Activated CD4-positive, CD25-positive, alpha-beta regulatory T cell treated with anti-CD3 and anti-CD28 coated beads, Interleukin-2, amount 50 U/mL, for 16 hours (primary cell): ENCODE results near the gene NOTCH1.

Experiments used
- DNase-seq: peaks from one replicate; pipeline ENCODE4 v3.0.0-alpha.2; 2020; ENCODE audit warnings: low read depth, low spot score

Gene NOTCH1

DNA sequence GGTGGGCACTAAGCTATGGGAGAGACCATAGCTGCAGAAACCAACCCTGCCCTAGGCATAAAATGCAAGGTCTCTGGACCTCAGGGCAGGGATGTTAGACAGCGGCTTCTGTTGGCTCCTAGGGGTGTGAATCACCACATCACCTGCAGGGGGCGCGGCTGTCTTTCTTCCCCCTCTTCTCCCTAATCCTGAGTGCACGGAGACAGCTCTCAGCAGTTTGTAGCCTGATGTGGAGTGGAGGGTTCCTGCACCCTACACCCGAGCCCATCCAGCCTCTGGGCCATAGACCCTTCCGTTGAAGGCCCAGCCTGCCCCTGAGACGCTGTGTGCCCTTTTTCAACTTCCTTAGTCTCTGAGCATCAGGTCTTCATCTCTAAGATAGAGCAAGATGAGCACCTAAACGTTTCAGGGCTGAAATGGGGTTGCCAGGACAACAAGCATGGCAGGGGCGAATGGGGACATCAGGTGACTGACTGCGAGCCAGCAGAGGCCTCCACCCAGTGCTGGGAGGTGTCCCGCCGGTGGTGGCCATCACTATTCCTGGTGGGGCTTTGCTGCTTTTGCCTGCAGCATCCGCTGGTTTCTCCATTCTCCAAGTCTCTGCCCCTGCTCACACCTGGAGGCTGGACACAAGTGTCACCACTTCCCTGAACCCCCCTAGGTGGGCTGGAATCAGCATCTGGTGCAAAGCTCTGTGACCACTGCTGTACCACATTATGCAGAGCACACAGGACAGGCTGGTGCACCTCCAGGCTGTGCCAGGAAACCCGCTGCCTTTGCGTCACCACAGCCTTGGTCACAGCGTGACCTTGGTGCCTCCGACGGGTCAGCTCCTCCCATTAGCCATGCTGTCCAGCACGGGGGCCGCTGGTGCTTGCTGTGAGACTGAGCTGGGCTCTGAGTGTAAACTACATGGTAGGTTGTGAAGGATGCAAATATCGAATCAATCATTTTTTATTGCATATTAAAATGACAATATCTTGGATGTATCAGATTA lies 60.5 kb downstream of the NOTCH1 start:
- DNase-seq: peak; percentile 71

DNA sequence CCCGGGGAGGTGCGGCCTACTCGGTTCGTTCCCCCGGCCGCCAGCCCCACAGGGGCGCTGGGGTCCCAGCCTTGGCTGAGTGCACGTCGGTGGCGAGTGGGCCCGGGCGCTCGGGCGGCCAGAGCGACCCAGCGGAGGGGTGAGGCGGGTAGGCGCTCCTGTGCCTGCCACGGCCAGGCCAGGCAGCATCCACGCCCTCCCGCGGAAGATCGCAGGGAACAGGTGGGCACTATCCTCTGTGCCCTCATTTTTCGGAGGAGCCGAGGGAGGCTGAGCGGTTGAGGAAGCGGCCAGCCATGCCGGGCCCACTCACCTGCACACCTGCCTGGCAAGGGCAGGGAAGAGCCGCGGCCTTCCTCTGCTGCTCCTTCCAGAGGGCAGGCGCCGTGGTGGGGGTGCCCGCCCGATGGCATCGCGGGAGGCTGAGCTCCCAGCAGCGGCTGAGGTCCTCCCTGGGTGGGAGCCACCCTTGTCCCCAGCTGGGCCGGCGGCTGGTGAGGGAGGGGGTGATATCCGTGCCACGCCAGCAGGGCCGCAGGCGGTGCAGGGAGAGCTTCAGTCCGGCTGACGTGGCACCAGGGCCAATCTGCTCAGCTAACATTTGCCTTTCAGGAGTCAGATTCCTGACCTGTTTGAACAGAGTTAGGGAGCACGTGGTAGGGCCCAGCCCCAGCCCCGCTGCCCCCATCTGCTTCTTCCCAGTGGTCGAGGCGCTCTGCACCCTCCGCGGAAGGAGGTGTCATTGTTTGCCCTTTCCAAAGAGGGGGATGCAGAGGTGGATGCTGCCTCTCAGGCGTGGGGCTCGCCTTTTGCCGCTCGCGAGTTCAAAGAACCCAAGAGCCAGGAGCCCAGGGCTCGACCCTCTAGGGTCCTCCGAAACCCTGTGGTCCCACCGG lies 61.4 kb downstream of the NOTCH1 start:
- DNase-seq: no peak

DNA sequence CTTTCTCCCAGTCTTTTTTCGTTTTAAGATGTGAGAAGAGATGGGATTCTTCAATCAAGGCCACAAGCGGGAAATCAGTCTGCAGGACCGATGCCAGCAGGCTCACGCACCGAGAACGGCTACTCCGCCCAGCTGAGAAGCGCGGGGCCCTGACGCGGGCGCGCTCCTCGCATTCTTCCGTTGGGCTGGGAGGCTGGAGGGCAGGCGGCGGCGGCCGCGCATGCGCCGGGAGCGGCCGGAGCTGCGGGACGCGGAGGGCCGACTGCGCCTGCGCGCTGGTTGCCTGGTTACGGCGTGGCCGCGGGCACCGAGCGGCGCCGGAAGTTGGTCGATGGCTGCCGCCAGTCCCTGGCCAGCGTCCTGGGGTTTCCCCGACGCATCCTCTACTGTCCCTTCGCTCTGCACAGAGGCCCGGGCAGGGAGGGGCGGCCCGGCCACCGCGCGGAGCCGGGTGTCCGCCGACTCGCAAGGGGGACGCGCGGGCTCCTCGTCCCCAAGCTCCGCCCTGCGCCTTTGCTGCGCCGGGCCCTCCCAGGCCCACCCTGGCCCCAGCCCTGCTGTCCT lies 62.2 kb downstream of the NOTCH1 start:
- peak; percentile 87 for DNase-seq

DNA sequence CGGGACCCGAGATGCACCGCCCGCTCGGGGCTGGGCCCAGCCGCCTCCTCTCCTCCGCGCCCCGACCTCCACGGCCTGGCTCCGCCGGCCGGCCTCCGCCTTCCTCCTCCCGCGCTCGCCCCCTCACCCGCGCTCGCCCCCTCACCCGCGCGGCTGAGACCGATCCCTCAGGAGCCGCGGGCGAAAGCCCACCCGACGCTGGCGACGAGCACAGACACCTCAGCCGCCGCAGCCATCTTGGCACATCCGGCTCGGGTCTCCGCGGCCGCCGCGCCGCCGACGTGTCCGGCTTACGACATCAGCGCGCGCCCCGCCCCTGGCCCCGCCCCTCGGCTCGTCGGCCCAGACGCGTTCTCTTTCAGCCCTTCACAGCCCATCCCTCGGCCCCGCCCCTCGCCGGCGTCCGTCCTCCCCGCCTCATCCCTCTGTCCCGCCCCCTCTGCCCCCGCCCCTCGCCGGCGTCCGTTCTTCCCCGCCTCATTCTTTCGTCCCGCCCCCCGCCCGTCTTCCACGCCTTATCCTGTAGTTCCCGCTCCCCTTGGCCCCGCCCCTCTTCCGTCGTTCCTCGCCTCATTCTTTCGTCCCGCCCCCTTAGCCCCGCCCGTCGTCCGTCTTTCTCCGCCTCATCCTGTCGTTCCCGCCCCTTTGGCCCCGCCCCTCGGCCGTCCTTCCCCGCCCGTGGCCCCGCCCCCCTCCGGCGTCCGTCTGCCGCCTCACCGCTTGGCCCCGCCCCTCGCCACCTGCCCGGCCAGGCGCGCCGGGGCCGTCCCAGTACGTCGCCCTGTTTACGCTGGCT lies 62.9 kb downstream of the NOTCH1 start, which contains the start of gene SEC16A:
TSS of gene SEC16A (minus strand) at position 248 of the 796 bp plus-strand sequence. CDS start 5,425 bp downstream, outside the sequence.
- DNase-seq: peak; percentile 96

DNA sequence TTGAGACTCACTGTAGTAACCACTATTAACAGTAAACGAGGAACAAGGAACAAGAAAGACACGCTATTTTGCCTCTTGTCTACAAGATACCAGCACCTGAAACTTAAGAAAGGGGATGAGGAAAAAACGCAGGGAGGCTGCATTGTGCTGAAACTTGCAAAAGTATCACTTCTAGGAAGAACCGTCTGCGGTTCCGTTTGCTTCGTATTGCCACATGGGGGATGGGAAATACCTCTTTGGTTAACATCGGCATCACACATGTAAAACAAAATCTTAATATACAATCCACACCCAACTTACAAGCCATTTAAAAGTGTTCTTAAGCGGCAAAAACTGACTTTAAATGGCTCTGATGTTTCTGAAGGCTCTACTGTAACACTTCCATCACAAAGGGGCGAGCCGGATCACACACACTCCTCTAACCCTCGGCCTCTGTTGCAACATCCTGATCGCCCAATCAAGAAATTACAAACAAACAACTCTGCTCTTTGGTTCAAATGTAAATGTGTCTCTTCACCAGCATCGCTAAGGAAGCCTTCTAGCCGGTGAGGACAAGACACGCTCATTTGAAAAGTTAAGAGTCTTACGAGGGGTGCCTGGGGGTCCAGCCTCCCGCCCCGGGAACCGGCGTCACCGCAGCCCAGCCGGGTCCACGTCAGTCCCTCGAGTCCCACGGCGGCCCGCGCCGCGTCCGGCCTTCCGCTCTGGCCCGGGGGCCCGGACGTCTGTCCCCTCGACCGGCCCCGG lies 63.6 kb downstream of the NOTCH1 start:
- DNase-seq: no peak

DNA sequence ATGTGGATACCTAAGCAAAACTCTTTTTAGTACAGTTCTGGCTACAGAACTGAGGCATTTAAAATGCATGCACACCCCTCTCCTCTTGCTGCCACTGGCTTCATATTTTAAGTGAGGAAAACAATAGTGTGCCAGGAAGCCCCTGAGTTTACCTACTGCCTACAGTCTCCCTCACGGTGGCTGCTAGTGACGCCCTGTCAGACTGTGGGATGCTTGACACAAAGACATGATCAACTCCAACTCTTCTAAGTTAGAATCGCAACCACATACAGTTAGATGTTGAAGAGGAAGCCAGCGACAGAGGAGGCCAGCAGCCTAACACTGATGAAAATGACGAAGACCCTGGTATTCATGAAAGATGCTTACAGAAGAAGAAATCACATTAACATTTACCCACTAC lies 64.3 kb downstream of the NOTCH1 start:
- DNase-seq: no peak

DNA sequence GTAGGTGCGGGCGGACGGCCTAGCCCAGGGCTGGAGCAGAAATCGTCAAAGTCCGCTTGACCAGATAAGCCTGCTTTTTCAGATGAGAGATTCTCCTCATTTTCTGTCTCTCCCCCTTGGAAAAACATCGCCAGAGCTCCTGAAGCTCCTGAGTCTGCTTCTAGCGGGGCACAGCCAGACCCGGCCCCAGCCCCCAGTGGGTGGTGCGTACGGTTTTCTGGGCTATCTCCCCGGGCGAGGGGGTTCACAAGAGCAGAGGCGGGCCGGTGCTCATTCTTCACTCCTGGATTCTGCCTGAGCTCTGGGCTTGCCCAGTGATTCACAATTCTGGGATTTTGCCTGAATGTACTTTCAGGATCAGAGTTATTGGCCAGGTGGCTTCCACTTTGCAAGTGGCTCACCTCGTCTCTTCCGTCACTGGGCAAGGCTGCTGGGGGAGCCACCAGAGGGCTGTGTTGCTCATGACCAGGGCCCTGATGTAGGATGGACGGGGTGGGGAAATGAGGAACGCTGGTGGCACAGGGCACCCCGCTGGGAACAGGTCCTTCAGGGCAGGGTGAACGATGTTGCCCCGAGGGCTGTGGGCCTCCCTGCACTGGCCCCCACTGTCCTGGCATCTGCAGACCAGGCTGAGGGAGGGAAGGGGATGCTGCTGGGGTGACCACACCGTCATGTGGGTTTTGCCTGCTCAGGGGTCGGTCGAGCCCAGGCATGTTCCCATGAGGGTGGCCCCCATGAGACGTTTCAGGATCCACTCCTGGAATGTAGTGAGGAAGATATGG lies 69.3 kb downstream of the NOTCH1 start:
- no peak for DNase-seq

DNA sequence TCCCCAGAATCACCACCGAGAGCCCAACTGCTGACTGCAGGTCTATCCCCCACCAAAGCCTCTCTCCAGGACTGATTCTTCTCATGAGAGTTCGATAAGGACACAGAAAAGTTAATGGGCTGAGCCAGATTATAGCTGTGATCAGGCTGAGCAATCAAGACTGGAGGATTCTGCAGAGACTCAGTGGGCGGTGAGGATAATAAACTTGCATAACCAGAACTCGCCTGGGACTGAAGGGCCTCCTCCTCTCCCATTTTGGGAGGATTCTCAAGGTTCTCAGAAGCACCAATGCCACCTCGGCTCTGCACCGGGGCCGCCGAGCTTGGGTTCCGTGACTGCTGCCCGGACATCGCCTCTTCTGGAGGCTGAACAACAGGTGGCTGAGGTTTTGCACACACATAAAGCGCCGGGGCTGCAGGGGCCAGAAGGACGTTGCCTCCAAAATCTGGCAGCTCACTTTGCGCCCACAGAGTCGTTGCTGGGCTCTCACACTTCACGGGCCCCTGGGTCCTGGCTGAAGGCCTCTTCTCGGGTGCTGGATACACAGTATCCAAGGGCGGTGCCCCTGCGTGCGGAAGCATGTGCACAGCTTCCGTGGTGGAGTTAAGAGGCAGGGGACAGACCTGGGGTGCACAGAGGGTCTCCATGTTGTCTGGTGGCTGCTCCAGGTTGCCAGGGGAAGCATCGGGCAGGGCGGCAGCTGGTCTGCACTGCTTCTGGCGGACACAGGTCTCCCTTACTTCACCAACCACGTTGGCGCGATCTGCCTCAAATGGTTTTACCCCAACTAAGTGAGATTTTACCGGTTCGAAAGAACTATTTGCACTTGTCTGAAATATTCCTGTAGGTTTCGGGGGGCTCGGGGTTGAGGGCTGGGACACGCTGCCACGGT lies 70.6 kb downstream of the NOTCH1 start:
- DNase-seq: no peak

DNA sequence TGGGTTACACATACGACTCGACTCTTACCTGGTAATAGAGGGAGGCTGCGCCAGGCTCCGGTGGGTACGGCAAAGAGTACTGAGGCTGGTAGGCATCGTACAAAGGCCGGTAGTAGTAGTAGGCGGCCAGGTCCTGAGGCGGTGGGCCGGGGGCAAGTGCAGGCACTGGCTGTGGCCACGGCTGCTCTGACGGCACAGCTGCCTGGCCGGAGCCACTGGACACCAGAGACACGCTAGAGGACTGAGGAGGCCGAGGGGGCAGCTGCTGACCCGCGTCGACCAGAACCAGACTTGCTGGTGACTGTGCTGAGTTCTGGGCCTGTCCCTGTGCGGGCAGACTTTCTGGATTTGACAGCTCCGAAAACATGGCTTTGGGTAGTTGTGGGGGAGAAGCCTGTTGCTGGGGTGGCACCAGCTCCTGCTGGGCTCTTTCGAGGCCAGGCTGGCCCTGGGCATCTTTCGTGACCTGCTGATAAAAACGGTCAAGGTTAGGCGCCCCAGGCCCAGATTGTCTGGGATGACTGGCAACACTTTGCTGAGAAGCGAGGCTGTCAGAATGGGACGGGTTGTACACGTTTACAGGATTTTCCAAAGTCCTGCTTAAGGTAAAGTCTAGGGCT lies 71.7 kb downstream of the NOTCH1 start:
- DNase-seq: no peak

DNA sequence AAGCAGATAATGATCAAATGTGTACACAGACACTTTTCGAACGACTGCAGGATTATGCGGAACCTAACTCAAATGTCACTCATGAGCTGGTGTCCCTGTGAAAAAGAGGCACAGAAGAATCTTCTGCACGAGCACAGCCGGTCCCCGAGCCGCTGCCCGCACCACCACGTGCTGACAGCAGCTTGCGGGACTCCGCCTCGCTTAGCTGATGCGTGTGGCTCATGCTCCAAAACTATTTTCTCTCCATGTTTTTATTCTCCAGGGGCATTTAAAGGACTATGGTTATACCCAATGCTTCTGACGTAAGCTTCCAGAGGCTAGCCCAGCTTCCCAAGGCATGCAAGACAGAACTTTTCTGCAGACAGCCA lies 72.5 kb downstream of the NOTCH1 start:
- DNase-seq: no peak

DNA sequence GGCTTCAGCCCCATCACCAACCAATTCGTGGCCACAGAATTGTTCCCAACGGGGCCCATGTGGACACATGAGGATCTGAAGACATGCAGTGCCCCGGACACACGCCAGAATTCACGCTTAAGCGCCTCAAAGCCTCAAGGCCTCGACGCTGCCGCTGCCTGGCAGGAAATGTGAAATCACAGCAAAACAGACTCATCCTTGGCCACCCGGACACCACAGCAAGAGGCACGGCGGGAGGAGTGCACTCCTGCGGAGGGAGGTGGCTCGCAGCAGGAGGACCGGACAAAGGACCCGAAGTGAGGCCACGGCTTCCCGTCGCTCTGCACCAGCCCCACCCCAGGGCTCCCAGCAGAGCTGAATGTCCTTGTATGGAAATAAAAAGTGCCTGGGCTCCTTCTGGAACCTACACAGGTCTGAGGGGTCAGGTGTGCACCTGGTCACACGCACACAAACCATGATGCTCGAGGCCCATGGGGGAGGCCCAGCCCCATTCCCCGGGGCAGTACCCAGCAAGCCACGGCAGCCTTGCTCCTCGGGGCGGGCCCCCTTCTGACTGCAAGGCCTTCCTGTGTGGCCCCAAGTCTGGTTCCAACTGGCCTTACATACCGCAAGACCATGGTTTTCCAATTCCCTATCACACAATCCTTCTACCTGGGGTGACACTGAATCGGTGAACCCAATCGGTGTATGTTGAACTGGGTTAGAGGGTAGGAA lies 73.1 kb downstream of the NOTCH1 start:
- DNase-seq: no peak

DNA sequence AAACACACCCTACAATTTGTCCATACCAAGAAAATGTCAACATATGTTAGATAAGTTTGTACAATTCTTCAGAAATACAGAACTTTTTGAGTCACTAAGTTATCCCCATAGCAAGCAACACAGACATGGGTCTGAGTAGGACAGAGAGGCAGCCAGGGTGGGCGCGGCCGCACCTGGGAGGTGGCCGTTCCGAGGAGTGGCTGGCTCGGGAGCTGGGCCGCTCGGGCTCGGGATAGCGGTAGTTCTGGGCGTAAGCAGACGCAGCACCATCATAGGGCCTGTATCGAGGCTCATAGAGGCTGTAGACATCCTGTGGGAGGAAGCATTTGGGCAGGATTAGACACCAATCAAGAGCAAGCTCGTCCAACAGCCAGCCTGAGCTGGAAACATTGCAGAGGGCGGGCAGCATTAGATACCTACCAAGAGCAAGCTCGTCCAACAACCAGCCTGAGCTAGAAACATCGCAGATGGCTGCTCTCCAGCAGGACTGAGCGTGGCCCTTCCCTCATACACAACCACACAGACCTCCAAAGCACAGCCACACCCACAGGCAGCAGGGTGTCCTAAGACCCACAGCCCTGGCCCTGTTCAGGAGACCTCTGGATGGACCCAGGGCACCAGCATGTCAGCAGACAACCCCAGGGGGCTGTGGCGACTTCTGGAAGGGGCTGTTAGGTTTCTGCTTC lies 73.9 kb downstream of the NOTCH1 start:
- DNase-seq: no peak

DNA sequence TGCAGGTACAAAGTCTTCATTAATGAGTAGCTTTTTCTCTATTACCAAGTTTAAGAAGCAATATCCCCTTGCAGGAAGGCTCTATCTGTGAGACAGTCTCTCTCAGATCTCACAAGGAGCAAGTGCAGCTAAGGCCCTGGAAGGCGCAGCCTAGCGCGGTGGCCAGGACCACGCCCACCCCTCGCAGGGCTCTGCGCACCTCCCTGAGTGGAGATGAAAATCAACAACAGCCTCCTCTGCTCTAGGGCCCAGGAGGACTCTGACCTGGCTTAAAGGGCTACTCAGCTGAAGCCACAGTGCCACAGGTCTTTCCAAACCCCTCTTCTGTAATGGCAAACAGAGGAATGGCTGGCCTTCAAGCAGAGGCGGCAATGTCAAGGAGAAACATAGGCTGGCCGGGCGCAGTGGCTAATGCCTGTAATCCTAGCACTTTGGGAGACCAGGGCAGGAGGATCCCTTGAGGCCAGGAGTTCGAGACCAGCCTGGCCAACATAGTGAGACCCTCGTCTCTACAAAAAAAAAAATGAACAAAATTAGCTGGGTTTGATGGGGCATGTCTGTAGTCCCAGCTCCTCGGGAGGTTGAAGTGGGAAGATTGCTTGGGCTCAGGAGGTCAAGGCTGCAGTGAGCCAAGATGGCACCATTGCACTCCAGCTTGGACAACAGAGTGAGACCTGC lies 74.9 kb downstream of the NOTCH1 start:
- DNase-seq: no peak

DNA sequence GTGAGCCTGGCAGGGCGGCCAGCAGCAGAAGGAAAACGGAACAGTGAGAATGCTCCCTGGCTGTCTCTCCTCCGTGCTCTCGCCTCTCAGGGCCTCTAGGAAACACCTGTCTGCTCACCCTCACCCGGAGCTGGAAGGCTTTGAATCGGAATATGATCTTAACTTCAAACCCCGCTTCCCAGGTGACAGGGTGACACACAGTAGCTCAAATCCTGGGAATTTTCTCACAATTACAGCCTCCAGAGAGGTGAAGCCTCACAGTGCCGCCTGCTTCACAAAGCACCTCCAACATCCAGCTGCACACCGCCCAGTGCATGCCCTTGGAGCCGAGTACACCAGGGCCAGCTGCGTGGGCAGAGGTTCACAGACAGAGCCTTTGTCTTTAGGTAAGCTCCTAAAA lies 75.5 kb downstream of the NOTCH1 start:
- no peak for DNase-seq

DNA sequence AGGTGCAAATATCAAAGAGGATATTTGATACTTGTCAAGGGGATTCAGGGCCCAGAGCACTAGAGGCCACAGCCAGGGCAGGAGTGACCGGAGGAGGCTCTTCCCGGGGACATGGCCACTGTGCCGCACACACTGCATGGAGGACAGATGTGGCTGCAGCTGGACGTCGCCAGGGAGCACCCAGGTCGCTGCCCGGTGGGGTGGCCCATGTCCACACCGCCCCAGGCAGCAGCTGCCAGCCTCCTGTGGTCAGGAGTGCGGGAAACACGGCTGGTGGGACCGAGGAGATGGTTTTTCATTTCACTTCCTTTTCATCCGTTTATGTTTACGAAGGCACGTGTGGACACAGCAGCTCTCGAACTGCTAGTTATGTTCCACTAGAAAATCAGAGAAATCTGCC lies 78.1 kb downstream of the NOTCH1 start:
- DNase-seq: no peak

DNA sequence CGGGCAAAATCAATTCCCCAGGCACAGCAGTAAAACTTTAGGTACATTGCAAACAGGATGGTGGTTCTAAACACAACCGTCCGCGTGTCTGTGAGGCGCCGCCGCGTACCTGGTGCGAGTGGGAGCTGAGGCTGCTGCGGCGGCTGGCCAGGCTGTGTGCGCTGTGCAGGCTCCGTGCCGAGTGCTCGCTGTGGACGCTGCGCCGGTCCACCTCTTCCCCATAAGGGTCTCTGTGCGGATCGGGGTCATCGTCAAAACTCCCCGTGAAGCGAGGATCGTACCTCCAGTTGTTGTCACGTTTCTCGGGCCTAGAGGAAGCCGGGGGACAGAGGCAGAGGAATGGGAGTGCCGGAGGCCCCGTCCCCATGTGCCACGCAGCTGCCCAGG lies 79.7 kb downstream of the NOTCH1 start:
- DNase-seq: no peak
